Measurements from ENCODE around the gene AUTS2.

The AUTS2 gene

DNA sequence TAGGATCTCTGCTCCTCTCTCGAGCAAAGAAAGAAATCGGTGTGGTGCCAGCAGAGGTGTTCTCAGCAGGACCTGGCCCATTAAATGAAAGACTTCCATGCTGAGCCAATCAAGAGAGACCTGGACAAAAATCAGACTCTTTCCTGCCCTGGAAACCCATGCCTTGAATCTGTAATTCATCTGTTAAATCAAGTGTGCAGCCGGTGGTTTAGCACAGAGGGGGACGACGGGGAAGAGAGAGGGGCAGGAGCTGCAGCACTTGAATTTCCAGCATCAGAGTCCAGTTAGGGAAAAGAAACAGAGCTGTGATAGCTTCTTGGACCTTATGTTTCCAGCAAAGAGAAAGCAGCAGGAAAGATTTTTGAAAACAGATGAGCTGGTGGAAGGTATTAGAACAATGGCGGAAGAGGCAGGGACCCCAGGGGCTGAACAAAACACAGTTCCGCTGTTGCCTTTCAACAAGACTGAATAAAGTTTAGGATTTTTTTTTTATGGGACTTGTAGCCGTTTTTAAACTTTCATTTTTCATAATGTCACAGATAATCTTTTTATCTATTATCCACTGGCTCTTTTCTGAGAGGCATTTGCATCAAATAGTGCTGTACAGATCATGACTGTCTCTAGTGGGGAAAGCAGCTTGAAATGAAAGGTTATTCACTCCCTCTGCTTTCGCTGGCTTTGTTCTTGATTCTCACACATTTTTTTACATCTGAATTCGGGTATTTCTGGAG lies 990.1 kb downstream of the AUTS2 start:
- H3K36me3 Mint-ChIP-seq (ENCODE audit: low read depth), result no peaks in the 10 kb centered on the region
- peaks cover 13% of the 10 kb centered on the region for H3K27me3 Mint-ChIP-seq (ENCODE audit: low read depth)
- H3K4me1 Mint-ChIP-seq, result peaks cover 57% of the 10 kb centered on the region
- peak overlapping the region in 1 of 3 experiments; percentile 4 for H3K4me3 Mint-ChIP-seq
- TF ChIP-seq, protein P1, sequence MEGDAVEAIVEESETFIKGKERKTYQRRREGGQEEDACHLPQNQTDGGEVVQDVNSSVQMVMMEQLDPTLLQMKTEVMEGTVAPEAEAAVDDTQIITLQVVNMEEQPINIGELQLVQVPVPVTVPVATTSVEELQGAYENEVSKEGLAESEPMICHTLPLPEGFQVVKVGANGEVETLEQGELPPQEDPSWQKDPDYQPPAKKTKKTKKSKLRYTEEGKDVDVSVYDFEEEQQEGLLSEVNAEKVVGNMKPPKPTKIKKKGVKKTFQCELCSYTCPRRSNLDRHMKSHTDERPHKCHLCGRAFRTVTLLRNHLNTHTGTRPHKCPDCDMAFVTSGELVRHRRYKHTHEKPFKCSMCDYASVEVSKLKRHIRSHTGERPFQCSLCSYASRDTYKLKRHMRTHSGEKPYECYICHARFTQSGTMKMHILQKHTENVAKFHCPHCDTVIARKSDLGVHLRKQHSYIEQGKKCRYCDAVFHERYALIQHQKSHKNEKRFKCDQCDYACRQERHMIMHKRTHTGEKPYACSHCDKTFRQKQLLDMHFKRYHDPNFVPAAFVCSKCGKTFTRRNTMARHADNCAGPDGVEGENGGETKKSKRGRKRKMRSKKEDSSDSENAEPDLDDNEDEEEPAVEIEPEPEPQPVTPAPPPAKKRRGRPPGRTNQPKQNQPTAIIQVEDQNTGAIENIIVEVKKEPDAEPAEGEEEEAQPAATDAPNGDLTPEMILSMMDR (IDR thresholded peaks at IDR 0.05; ENCODE audit: unreplicated experiment in 3 of 3), result peak in 1 of 3 experiments; percentile 8
- H3K9me3 Mint-ChIP-seq, result no peaks in the 10 kb centered on the region
- H3K27ac Mint-ChIP-seq, result peak overlapping the region; percentile 23 to 68 (median 57)

GRCh38 chr7:70589010-70589409 lies 990.7 kb downstream of the AUTS2 start:
- TF ChIP-seq, protein P1 (IDR thresholded peaks at IDR 0.05; ENCODE audit: unreplicated experiment in 3 of 3), result no peak
- peak overlapping the region in 1 of 3 experiments; percentile 57 for H3K27ac Mint-ChIP-seq
- no peak overlapping the region for H3K4me3 Mint-ChIP-seq
- no peaks in the 10 kb centered on the region for H3K9me3 Mint-ChIP-seq
- H3K4me1 Mint-ChIP-seq, result peaks cover 51% of the 10 kb centered on the region
- H3K27me3 Mint-ChIP-seq (ENCODE audit: low read depth), result peaks cover 20% of the 10 kb centered on the region
- no peaks in the 10 kb centered on the region for H3K36me3 Mint-ChIP-seq (ENCODE audit: low read depth)

GRCh38 chr7:70589590-70589989 lies 991.3 kb downstream of the AUTS2 start:
- Mint-ChIP-seq H3K4me1 (peaks cover 49% of the 10 kb centered on the region), H3K36me3 (ENCODE audit: low read depth) (no peaks in the 10 kb centered on the region), H3K9me3 (no peaks in the 10 kb centered on the region), H3K27me3 (ENCODE audit: low read depth) (peaks cover 24% of the 10 kb centered on the region), H3K4me3 (no peak overlapping the region), H3K27ac (no peak overlapping the region)
- TF ChIP-seq, protein P1 (IDR thresholded peaks at IDR 0.05; ENCODE audit: unreplicated experiment in 3 of 3), result no peak

- Mint-ChIP-seq H3K27ac (no peak overlapping the region), H3K27me3 (ENCODE audit: low read depth) (peaks cover 31% of the 10 kb centered on the region), H3K4me3 (no peak overlapping the region), H3K36me3 (ENCODE audit: low read depth) (no peaks in the 10 kb centered on the region), H3K9me3 (no peaks in the 10 kb centered on the region), H3K4me1 (peaks cover 44% of the 10 kb centered on the region)
- TF ChIP-seq, protein P1 (IDR thresholded peaks at IDR 0.05; ENCODE audit: unreplicated experiment in 3 of 3), result no peak
These were observed 992.0 kb downstream of the AUTS2 start for GRCh38 chr7:70590126-70590854.

- Mint-ChIP-seq H3K4me1 (peaks cover 41% of the 10 kb centered on the region), H3K27ac (no peak overlapping the region), H3K27me3 (ENCODE audit: low read depth) (peaks cover 42% of the 10 kb centered on the region), H3K4me3 (no peak overlapping the region), H3K9me3 (no peaks in the 10 kb centered on the region), H3K36me3 (ENCODE audit: low read depth) (no peaks in the 10 kb centered on the region)
- TF ChIP-seq, protein P1 (IDR thresholded peaks at IDR 0.05; ENCODE audit: unreplicated experiment in 3 of 3), result no peak
These were observed 993.4 kb downstream of the AUTS2 start for GRCh38 chr7:70591643-70592042.
